HG02885 (cell line): ENCODE results near the gene VAPA.

Experiments
- ATAC-seq: cut with Tn5 transposase; IDR thresholded peaks from one replicate; pipeline ENCODE4 v1.9.1; 2021; ENCODE audit warnings: mild to moderate bottlenecking; ENCODE audit not compliant: unreplicated experiment, poor library complexity

The VAPA gene

GRCh38 chr18:9913526-9914333, at the start of gene VAPA:
TSS of gene VAPA (plus strand) at chr18:9914016. CDS start at chr18:9914257, 241 bp downstream.
- ATAC-seq, result peak; percentile 81

DNA sequence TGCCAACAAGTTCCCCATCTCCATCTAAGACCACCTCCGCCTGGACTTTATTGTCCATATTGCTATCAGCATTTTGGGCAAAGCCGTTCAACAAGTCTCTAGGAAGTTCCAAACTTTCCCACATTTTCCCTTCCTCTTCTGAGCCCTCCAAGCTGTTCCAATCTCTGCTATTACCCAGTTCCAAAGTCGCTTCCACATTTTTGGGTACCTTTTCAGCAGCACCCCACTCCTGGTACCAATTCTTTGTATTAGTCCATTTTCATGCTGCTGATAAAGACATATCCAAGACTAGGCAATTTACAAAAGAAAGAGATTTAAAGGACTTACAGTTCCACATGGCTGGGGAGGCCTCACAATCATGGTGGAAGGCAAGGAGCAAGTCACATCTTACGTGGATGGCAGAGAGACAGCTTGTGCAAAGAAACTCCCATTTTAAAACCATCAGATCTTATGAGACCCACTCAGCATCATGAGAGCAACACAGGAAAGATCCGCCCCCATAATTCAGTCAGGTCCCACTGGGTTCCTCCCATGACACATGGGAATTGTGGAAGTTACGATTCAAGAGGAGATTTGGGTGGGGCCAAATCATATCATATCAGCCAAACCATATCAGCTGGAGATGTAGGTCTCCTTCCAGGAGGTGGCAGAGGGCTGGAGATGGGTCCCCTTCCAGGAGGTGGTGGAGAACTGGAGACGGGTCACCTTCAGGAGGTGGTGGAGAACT, 47.9 kb upstream of the VAPA start:
- ATAC-seq, result no peak

- ATAC-seq, result no peak
Measured at GRCh38 chr18:9866627-9867026, 47.2 kb upstream of the VAPA start.

DNA sequence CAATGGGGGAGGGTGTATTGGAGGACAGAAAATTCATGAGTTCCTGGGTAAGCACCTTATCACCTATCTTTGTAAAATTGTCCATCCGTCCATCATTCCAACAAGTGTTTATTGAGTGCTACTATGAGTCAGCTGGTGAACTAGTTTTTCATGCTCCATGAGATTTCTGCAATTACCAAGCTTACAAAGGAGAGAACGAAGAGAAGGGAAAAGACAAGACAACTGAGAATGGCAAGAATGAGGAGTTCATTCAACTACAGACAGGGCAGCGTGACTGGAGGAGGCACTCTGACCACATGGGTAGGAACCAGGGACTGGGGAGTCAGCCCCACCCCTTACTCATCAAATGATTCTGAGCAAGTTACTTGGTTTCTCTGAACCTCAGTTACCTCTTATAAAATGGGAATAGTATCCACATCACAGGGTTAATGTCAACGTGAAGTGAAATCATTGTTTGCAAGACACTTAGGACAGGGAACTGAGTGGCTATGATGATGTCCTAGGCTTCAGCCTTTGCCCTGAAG, 46.7 kb upstream of the VAPA start:
- ATAC-seq, result no peak

- no peak for ATAC-seq
Measured at GRCh38 chr18:9868857-9869714, 44.7 kb upstream of the VAPA start.

DNA sequence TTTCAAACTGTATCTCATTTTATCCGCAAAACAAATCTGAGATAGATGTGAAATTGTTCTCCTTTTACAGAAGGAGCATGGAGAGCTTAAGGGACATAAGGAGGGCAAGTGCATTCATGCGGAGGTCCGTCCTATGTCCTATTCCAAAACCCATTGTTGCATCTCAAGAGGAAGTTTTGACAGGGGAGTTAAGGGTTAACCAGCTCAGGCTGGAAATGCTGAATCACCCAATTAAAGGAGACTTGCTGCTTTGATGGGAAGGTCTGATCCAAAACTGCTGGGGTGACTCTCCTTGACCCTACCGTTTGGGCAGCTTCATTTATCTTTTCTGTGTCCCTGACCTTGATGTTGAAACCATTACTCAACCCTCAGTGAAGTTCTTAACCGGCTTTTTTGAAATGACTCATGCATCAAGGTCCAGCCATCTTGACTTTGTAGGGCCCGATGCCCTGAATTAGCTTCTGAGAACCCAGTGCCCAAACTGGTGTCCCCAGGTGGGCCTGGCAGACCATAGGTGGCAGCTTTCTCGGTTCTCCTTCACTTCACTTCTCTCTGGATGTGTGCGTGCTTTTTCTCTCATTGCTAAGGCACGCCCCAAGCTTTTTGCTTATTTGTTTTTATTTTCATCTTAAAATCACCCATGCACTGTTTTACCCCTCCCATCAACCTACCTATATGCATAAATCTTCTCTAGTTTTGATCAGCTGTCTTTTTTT, 43.9 kb upstream of the VAPA start:
- ATAC-seq, result peak; percentile 85

DNA sequence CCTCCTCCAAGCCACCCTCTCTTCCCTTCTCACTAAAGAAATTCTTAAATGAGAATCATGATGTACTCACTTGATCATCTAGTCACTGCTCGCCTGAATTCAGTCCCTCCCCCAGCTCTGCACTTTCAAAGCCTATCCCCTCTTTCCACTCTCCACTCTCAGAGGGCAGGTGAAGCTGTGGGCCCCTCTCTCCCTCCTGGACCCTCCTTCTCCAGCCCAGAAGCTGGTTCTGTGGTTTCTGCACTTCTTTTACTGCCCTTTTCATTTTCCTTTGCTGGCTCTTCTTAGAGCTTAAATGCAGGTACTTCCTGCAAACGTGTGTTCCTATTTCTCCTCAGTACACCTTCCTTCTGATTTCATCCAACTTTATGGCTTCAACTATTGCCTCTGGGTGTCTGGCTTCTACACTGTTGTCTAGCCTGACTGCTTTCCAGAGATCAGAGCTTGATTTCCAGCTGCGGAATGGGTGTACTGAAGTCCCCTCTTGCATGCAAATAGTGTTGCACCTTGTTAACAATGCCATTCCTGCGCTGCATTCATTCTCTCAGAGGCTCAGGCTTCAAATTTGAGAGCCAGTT, 43.3 kb upstream of the VAPA start:
- peak; percentile 18 for ATAC-seq

GRCh38 chr18:9871244-9871746, 42.5 kb upstream of the VAPA start:
- no peak for ATAC-seq

DNA sequence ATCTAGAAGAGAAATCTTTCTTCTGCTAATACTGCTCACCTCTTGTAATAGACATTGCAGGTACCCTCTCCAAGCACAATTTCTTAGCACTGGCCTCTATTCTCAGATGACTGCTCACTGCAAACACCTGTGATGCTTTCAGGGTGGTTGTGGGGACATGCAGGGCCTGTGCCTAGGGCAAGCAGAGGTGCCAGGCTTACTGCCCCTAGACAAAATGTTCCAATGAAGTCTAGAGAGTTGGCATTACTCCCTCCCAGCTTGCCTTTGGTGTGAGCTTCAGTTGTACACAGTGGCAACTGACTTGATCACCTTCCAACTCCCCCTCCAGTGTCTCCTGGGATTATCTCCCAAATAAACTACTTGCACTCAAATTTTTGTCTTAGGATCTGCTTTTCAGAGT, 41.0 kb upstream of the VAPA start:
- ATAC-seq, result no peak

GRCh38 chr18:9874728-9875127, 39.1 kb upstream of the VAPA start:
- ATAC-seq, result no peak

DNA sequence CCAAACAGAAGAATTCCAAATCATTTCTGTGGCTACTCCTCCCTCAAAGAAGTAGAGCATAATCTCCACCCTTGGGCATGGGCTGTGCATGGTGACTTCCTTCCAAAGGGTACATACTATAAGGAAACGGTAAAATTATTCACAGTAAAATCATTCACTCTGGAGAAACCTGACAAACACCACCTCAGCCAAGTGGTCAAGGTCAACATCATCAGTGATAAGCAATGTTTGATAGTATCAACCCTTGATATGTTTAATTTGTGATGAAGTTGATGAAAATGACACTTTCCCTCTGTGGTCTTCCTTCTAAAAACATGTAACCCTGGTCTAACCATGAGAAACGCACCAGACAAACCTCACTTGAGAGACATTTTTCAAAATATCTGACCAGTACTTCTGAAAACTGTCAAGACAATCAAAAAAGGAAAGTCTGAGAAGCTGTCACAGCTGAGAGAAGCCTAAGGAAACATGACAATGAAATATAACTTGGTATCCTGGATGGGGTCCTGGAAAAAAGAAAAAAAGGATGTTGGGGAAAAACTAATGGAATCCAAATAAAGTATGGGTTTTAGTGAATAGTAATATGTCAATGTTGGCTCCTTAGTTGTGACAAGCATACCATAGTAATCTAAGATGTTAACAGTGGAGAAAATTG, 37.5 kb upstream of the VAPA start:
- ATAC-seq, result no peak

DNA sequence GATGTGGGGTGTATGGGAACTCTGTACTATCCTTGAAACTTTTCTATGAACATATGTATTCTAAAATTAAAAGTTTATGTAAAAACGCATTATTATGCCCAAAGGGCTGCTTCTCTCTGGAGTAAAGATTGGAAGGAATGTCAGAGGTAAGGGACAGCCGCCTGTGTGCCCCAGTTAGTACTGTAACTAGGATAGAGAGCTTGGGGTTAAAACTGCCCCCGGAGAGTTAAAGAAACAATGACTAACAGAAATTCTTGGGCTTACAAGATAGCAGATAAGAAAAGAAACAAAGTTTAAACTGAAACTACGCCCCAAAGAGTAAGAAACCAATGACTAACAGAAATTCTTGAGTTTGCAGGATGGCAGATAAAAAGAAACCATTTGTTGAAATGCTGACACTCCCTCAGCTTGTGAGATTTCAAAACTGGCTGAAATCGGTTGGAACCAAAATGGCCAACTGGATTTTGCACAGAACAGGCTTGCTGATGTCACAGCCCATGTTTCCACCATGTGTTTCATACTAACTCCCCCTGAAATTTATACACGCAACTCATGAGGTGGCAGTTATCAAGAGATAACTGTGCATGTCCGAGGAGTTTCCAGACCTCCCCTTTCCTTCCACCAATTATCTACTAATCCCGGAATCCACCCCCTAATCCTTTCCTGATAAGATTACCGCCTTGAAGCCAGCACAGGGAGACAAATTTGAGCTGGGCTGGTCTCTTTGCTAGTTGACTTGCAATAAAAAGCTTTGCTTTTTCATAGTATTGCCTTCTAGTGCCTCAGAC, 36.8 kb upstream of the VAPA start:
- no peak for ATAC-seq

- no peak for ATAC-seq
Measured at GRCh38 chr18:9877655-9878014, 36.2 kb upstream of the VAPA start.

- ATAC-seq, result no peak
Measured at GRCh38 chr18:9878095-9878494, 35.7 kb upstream of the VAPA start.

DNA sequence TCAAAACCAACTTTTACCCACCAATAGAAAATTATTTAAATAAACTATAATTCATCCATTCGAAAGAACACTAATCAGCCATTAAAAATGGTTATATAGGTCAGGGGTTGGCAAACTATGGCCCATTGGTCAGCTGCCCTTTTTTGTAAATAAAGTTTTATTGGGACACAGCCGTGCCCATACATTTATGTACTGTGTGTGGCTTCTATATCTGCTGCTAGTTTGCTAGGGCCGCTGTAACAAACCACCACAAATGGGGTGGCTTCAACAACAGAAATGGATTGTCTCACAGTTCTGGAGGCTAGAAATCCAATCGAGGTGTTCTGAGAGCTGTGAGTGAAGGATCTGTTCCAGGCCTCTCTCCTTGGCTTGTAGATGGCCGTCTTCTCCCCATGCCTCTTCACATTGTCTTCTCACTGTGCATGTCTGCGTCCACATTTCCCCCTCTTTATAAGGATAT, 35.0 kb upstream of the VAPA start:
- no peak for ATAC-seq

GRCh38 chr18:9884090-9884489, 29.7 kb upstream of the VAPA start:
- no peak for ATAC-seq

- ATAC-seq, result no peak
Measured at GRCh38 chr18:9884532-9885140, 29.2 kb upstream of the VAPA start.
